GM12873 (cell line): Measurements from ENCODE around the gene POLRMT.

ENCODE experiments used
- TF ChIP-seq, protein P1 (sequence below): IDR thresholded peaks from 2 replicates; pipeline ENCODE4 v1.5.1; 2012; ENCODE audit warnings: low read depth, mild to moderate bottlenecking, moderate library complexity, low read length, control low read depth; ENCODE audit not compliant: insufficient read depth; ENCODE audit errors: missing control alignments

The POLRMT gene

DNA sequence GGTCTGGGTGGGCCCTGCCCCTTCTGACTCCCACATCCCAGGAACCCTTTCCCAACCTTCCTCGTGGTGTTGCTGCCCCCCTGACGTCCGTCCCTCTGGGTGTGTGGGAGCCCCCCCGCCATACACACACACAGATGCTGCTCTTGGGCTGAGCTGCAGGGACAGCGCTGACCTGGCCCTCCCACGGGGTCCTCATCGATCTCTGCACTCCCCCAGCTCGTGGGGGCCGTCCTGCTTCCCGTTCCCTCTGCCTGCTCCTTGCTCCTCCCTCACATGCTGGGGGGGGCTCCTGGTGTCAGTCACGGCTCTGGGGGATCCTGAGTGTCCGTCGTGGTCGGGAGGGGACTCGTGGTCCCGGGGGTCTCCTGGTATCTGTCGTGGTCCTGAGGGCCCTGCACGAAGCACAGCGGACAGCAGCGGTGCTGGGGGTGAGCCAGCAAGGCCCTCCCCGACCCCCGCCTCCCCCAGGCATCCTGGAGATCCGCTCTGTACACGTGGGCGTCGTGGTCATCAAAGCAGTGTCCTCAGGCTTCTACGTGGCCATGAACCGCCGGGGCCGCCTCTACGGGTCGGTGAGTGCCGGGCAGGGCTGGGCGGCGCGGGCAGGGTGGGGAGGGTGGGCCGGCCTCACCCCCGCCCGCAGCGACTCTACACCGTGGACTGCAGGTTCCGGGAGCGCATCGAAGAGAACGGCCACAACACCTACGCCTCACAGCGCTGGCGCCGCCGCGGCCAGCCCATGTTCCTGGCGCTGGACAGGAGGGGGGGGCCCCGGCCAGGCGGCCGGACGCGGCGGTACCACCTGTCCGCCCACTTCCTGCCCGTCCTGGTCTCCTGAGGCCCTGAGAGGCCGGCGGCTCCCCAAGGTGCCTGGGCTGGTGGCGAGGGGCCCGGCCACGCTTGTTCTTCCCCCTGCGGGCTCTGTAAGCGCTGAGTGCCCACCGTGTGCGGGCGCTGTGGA, 9.7 kb upstream of the POLRMT start:
- TF ChIP-seq, protein P1, sequence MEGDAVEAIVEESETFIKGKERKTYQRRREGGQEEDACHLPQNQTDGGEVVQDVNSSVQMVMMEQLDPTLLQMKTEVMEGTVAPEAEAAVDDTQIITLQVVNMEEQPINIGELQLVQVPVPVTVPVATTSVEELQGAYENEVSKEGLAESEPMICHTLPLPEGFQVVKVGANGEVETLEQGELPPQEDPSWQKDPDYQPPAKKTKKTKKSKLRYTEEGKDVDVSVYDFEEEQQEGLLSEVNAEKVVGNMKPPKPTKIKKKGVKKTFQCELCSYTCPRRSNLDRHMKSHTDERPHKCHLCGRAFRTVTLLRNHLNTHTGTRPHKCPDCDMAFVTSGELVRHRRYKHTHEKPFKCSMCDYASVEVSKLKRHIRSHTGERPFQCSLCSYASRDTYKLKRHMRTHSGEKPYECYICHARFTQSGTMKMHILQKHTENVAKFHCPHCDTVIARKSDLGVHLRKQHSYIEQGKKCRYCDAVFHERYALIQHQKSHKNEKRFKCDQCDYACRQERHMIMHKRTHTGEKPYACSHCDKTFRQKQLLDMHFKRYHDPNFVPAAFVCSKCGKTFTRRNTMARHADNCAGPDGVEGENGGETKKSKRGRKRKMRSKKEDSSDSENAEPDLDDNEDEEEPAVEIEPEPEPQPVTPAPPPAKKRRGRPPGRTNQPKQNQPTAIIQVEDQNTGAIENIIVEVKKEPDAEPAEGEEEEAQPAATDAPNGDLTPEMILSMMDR: no peak

DNA sequence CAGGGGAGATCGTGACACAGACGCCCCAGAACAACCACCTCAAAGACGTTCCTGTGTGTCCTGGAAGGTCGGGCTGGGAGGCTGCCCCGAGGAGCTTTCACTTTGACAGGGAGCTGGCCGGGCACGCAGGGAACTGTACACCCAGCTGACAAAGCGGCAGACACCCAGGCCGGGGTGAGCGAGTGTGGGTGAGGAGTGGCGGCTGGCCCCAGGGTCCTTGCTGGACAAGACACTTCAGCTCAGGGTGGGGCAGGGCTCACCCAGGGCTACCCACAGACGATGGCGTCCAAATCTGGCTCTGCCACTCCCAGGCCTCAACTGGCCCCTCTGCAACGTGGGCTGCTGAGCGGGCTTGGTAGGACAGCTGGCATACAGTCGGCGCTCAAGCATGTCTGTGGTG, 8.4 kb upstream of the POLRMT start:
- TF ChIP-seq, protein P1: no peak

DNA sequence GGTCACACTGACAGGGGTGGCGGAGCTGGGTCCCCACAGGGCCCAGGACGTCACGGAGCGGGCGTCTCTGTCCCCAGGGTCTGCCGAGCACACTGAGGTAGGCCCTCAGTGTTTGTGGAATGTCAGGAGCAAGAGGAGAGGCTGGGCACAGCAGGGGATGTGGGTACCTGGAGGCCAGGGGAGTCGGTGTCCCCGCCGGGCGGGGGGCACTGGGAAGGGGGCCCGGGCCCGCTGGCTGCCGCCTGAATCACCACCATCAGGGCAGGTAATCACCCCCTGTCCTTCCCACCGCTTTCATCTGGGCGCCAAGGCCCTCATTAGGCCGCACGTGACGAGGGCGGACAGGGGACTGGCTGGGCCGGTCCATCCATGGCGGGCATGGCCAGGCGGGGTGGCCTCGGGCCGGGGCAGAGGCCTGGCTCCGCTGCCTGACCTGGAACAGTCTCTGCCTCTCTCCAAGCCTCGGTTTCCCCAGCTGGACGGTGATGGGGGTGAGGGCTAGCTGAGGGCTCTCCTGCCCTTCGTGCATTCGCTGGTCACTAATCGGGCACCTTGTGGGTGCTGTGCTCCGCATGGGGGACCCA, 7.4 kb upstream of the POLRMT start:
- TF ChIP-seq, protein P1: no peak

DNA sequence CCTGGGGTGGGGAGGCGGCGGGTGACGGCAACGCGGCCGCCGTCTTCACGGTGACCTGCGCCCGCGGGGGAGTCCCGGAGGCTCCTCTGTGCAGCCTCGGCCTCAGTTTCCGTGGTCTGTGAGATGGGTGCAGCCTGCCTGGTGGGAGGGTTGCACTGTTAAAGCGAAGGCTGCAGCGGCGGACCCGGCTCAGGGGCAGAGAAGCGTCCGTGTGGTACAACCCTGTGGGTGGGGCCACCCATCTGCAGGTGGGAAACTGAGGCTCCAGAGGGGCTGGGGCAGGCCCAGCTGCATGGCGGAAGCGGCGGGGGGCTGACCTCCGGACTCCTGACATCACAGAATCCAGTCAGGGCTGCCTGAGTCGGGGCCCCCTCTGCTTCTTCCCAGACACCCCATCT, 6.8 kb upstream of the POLRMT start:
- TF ChIP-seq, protein P1: no peak

DNA sequence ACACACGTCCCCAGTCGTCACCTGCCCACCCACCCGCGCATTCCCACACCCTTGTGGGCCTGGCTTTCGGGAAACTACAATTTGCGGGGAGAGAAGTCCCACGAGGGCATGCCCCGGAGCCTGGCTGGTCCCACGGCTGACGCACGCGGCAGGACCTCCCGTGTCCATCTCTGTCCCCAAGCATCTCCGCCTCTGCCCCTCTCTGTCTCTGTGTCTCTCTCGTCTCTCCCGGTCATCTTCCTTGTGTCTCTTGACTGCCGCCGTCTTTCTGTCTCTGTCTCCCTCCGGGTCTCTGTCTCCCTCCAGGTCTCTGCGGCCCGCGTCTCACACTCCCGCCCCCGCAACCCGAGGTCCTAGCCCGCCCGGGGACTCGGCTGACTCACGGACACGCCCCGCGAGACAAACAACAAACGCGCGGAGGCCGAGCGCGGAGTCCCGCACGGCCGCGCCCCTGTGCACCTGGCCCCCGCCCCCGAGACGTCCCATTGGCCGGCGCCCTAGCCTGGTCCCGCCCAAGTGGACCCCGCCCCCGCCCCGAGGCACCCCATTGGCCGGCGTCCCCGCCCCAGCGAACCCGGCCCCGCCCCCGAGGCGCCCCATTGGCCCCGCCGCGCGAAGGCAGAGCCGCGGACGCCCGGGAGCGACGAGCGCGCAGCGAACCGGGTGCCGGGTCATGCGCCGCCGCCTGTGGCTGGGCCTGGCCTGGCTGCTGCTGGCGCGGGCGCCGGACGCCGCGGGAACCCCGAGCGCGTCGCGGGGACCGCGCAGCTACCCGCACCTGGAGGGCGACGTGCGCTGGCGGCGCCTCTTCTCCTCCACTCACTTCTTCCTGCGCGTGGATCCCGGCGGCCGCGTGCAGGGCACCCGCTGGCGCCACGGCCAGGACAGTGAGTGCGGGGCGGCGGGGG, 6.2 kb upstream of the POLRMT start, which contains the start of gene FGF22:
Gene FGF22, plus strand, starts transcription at position 627 of the 908 bp plus-strand sequence. Its CDS starts 47 bp downstream, at position 674.
- TF ChIP-seq, protein P1: no peak

DNA sequence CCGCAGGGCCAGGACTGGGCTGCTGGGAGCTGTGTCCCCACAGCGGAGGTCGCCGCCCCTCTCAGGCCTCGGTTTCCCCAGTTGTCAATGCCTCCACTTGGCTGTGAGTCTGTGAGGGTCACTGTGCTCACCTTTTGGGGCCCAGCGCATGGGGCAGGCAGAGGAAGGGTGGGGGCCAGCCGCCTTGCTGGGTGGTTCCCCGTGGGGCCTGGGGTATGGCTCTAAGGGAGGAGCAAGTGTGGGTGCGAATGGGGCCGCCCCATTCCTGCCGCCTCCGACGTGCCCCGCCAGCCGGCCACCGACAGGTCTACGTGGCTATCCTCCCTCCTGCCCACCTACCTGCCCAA, 5.5 kb upstream of the POLRMT start:
- TF ChIP-seq, protein P1: no peak
